Medulla oblongata (tissue), 1 donor: ENCODE data around the gene ATOSA.

Experiments
- DNase-seq: peaks from one replicate; pipeline ENCODE4 v3.0.0-alpha.2; 2015; ENCODE audit errors: extremely low spot score

Gene ATOSA

DNA sequence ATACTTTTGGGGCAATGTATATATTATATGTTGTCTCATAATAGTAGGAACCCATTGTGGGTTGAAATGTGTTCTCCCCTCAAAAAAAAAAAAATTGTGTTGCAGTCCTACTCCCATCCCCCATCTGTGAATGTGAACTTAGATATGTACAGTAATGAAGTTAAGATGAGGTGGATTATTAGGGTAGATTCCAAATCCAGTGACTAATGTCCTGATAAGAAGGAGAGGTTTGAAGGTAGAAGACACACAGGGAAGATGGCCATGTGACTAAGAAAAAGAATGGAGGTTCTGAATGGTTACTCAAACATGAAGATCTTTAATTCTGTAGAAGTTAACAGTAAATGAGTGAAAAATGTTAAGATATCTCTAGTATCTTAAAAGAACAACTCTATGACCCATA, 3.0 kb upstream of the ATOSA start:
- no peak for DNase-seq

DNA sequence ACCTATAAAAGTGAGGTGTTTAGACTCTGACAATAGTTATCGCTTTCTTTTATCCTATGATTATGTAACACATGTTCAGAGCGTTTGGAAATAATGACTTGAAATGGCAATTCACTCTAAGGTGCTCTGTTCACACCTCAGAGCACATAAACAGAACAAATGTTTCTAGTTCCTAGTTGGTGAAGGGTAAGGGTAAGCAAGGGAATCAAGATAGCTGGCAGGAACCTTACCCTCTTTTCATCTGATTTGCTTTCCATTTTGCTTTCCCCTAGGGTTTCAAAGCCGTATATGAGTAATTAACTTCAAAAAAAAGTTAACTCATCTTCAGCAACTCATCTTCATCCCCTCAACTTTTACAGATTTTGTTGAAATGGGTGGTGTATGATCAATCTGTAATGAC, 2.3 kb upstream of the ATOSA start:
- DNase-seq = no peak

DNA sequence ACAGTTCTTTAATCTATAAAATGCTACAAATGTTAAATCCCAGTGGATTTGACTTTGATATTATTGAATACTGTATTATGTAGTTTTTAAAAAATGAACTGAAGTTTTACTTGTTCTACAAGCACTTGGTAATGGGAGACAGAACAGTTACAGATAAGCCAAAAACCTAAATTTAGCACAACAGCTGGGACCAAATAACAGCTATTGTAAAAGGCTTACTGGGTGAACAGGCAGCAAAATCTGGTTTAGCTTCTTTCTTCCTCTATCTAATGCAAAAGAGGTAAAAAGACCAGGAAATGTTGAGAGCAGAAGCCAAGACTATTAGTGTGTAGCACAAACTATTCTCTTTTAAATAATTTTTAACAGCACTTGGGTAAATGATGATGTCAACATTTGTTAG, 1.6 kb upstream of the ATOSA start:
- no peak for DNase-seq

DNA sequence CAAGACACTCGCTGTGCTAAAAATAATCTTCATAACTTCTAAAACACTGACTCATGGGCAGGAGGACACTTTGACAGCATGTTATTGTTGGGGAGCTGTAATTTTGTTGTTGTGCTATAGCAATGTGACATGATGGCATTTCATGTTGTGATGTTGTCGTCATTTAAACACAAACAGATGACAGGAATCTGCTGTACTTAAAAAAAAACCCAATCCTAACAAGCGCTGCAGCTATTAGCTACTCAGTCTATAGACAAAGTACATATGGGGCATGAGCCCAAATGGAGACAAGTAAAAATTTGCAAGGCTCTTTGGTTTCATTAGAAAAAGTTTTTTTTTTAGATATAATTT, 828 bp upstream of the ATOSA start:
- no peak for DNase-seq

DNA sequence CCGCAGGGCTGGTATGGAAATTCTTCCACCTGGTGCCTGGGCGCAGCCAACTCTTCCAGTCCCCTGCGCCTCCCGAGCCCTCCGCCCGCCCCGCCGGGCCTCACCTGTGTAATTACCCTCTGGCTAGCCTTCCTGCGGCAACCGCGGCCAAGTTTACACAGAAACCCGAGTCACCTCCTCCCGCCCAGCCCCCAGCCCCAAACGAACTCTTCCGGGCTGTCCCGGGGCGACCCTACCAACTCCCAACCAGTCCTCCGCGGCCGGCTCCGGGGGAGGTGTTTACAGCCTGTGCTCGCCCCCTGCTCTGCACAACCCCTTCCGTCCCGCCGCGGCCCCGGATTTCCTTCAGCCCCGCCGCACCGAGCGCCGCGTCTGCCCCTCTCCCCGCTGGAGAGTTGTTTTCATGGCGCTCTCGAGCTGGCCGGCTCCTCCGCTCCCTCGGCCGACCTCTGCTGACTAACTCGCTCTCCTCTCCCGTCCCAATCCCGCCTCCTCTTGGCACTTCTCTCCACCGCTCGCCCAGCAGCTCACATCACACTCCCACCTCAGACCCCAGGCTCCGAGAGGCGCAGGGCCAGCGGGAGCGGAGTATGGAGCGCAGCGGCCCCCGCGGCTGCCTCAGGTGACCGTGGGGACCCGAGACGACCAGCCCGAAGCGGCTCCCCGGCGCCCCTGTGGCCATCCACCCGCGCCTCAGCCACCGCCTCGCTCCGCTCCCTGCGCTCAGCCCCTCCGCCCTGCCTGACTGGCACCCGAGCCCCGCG, 538 bp downstream of the ATOSA start:
- DNase-seq = peak; percentile 45

DNA sequence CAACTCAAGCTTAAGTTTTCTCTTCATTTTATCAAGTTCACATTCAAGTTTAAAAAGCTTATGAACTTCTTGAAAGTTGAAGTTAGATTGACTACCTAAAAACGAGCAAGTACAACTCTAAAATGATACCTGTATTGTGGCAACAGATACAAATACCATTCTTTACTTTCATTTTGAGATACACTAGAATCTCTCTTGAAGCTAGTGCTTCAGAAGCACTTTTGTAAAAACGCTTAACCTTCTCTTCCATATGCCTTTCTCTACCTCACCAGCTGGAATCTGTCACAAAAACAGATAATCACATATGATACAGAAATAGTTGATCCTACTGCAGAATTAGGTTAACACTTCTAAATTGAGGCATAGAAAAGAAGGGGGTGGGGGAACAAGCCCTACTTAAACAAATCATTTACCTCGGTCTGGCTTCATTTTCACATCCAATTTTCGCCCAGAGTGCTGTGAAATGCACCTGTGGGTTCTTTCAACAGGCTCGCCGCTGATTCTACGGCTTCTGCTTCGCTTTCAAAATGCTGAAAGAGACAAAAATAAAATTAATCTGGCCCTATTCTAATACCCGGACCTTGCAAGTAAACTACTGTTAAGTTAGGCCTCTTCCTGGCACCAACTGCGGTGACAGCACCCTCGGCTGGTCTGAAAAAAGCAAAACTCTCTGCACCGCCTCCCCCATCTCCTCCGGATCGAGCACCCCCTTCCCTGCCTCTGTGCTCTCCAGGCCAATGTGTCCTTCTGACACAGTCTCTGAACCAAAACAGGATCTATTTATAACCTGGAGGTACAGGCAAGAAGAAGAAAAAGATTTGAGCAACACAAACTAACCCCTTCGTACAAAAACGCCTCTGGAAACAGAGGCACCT, 1.4 kb downstream of the ATOSA start:
- peak; percentile 85 for DNase-seq

DNA sequence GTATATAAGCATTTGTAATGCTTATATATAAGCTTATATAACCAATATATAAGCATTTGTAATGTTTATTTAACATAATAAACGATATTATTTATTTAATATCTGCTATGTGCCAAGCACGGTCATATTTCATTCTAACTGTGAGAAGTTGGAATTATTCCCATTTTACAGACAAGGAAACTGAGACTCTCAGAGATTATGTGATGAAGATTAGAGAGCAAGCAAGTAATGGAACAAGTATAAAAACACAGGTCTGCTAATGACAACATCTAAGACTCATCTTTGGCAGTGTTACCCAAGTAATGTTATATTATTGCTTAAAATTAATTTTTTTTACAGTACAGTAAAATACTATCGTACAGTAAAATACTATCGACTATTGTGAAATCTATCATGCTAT, 4.4 kb downstream of the ATOSA start:
- DNase-seq = no peak

DNA sequence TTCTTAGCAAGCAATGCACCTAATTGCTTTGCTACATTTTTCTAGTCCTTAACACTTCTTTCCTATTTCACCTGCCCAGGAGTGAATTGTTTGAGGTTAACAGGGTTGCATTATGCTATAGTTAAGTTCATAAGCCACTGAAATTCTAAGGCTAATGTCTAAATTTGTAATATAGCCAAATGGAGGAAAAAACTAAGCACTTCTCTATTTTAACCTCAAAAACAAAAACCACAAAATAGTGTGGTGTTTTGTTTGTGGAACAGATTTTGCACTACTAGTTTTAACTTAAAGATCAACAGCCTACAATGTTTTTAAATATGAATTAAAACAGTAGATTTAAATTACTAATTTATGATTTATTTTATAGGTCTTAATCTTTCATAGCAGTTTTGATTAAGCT, 5.5 kb downstream of the ATOSA start:
- DNase-seq = no peak

DNA sequence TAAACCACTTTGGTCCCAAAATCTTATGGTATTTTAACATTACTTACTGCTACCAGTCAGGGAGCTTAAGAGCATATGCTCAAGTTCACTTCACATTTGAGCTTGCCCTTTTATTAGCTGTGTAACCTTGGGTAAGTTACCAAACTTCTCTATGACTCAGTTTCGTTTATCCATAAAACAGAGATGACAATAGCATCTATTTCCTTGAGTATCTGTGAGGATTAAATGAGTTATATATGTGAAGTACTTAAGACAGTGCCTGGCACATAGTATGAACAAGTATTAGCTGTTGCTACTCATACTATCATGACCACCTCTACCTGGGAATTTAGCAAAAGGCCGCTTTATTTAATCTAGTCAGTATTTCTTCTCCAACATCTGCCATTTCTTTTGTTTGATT, 5.9 kb downstream of the ATOSA start:
- no peak for DNase-seq

DNA sequence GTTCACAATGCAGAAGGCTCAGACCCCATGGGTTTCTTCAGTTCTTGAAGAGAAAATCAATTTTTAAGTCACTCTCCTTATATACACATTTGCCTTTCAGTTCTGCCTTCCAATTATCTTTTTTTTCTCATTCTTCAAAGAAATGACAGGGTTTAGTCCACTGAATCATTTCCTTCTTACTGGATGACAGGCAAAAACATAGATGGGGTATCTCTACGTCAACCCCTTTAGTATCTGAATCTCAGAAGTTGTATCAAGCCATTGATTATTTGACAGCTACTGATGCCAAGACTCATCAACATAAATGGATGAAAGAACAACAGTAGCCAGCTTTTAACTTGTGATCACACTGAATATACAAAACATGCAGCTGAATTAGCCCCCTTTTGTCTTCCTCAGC, 6.5 kb downstream of the ATOSA start:
- no peak for DNase-seq

DNA sequence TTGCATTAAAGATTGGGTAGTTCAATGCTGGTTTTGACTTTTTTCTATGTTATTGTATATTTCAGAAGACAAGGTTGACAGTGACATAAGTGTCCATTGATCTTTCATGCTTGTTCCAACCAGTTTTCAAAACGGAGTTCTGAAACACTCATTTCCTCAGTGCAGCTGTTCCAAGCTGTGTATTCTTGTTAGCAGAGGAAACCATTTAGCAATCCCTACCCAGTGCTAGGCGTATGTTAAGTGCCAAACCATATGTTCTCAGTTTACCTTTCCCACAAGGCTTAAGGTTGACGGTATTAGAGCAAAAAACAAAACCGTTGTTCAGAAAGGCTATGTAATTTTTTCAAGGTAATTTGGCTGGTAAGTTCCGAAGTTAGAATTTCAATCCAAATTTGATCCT, 9.1 kb downstream of the ATOSA start:
- DNase-seq = no peak

DNA sequence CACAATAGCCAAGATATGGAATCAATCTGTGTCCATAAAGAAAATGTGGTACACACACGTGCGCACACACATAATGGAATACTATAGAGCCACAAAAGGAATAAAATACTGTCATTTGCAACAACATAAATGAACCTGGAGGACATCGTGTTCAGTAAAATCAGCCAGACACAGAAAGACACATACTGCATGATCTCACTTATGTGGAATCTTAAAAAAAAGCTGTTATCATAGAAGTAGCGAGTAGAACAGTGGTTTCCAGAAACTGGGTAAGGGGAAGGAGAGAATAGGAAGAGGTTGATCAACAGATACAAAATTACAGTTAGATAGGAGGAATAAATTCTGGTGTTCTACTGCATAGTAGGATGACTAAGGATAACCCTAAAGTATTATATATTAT, 11.1 kb downstream of the ATOSA start:
- DNase-seq = no peak

DNA sequence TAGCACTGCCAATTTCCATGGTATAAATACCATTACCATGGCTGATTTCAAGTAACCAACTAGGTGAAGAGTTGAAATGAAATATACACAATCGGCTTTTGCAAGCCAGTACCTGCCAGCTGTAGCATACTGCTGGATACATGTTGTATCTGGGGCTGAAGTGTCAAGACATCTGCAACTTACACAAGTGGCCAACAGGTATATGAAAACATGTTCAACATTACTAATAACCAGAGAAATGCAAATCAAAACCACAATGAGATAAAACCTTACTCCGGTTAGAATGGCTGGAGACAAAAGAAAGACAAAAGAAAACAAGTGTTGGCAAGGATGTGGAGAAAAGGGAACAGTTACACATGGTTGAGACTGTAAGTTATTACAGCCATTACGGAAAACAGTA, 11.6 kb downstream of the ATOSA start:
- DNase-seq = no peak

DNA sequence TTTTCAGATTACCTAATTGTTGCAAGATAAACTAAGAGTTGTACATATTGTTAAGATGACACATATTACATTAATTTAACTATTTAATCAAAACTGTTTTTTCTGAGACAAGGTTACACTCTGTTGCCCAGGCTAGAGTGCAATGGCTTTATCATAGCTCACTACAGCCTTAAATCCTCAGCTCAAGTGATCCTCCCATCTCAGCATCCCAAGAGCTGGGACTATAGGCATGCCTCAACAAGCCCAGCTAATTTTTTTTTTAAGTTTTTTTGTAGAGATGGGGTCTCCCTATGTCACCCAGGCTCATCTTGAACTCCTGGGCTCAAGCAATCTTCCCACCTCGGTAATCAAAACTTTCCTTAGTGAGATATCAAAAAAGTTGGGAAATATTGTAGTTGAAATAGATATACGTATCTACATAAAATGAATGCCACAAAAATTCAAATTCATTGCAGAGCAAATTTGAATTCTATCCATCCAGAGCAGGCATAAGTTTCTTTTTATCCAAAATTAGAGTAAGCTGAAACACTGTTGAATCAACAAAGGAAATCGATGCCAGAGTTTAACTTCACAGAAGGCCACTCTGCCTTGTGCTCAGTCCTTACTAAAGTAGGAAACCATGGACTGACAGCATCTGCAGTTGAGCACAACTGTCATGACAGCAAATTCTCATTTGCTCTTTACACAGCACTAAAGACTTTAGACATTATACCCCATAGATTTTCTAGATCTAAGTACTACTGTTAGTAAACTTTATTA, 15.5 kb downstream of the ATOSA start:
- no peak for DNase-seq

DNA sequence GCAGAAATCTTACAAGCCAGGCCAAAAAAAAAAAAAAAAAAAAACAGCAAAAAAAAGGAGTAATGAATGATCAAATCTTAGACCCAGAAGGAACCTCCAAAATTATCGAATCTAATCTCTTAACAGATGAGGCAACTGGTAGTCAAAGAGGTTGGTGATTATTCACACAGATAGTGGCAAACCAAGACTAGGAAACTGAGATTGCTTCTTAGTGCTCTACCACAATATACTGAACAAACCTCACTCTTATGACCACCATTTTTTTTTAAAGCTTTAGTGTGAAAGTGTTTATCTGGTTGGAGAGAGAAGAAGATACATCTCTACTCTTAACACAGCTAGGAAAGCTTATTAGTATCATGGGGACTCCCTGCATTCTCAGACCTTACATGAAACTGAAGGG, 17.3 kb downstream of the ATOSA start:
- DNase-seq = no peak

DNA sequence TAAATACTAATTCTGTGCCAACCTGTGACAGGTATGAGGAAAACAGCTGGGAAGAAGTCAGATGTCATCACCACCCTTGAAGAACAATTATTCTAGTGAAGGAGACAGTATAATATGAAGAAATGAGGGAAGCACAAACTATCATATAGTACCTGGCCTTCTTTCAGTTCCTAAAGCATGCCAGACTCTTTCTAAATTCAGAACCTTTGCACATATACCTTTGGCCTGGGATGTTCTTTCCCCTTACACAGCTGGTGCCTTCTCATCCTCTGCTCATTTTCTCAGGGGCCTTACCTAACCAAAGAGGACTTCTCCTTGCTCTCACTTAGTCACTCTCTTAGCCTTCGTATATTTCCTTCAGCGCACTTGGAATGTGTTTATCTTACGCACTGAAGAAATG, 19.0 kb downstream of the ATOSA start:
- DNase-seq = no peak

DNA sequence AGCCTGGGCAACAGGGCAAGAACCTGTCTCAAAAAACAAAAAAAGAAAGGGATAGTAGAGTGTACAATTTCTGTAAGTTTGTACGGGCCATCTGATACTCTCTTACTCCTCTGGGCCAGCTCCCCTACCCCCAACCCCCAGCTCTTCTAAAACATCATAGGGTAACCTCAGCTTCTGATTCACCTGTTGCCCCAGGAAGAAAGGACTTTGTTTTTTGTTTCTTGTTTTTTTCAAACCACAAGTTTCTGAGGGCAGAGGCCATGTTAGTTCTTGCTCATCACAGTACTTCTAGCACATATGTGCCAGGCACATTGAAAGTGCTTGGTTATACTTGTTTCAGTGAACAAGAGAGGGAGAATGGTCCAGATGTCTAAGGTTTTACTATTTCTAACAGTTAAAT, 20.2 kb downstream of the ATOSA start:
- no peak for DNase-seq

DNA sequence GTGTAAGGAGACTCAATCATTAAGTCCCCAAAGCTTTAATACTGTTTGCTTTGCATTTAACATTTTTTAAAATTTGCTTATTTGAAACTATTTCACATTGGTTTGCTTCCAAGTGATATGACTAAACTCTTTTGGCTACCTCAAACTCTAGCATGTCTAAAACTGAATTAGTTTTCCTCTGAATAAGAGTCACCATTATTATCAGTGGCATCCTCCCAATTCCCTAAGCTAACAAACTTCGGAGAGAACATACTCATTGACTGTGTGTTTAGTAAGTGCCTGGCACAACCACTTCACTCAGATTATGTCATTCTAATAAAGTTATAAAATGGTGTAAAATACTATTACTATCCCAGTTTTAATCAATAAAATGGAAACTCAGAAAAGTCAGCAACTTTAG, 21.9 kb downstream of the ATOSA start:
- no peak for DNase-seq

DNA sequence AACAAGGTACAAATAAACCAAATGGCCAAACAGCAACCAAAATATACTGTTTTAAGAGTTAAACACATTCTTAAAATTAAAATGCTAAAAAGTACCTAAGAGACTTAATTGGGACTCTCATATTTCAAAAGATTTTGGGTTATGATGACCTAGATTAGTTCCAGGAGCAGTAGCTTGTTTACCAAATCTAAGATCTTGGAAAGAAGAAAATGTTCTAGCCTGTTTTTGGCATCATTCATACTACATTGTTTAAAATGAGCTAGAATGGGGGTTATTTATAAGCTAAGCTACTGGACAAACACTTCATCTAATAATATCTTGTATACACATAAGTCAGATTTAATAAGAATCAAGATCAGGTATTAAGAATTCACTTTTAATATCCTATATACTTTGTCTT, 22.8 kb downstream of the ATOSA start:
- no peak for DNase-seq

DNA sequence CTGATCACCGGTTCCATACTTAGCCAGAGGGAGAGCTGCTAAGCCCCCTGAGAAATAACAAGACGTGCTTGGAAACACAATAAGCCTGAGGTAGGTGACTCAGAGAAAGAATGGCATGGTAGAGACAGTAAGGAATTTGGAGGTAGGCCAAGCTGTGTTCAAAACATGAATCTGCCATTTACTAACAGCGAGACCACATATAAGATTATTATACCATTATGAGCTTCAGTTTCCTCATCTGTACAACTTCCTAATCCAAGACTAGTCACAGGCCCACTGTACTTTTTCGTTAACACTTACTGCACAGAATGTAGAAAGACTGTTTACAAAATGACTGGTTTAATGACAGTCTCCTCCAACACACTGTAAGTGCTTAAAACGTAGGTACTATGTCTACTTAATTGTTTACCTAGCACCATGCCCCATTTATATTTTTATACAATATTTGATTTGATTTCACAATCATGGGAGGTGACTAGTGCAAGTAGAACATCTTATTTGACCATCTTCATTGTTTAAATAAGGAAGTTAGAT, 25.7 kb downstream of the ATOSA start:
- no peak for DNase-seq

DNA sequence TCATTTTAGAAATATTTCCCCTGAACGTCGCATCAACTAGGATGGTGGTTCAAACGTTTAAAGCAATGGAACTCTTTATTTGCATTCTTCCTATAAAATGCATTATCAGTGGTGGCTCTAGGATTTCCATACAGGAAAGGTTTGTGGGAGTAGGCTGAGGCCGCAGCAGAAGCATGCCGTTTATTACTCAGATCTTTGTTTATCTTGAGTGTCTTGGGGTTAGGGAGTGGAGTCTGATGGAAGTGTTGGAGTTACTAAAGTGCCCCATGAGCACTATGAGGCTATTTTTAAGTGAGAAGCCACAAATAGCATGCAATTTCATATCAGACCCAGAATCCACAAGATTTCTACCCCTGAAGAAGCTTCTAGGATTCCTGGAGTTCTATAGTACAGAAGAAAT, 26.2 kb downstream of the ATOSA start:
- no peak for DNase-seq

DNA sequence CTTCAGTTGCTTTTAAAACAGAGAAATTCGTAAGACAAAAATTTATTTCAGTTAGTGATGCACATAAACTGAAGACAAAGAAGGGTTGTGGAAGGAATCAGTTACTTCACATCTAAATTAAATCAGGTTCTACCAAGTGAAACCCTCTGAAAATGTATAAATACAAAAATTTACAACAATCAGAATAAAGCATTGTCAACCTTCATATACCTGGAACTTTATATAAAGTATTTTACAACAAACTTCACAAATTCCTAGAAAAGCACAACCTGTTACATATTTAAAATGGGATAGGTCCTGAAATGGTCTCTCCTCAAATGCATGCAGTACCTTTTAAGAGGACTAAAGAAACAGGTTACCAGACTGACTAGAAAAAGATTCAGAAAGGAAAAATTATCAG, 26.9 kb downstream of the ATOSA start:
- DNase-seq = no peak
